GM21529 (cell line): Measurements from ENCODE around the gene GPR63.

Experiments used
- ATAC-seq: cut with Tn5 transposase; IDR thresholded peaks from one replicate; pipeline ENCODE4 v1.9.1; 2021; ENCODE audit not compliant: unreplicated experiment

Gene GPR63

GRCh38 chr6:96761794-96762193 lies 75.5 kb downstream of the GPR63 start:
- no peak for ATAC-seq

GRCh38 chr6:96760153-96760687 lies 77.1 kb downstream of the GPR63 start:
- no peak for ATAC-seq

- no peak for ATAC-seq
Observed at GRCh38 chr6:96755096-96755495, 82.2 kb downstream of the GPR63 start.

GRCh38 chr6:96749891-96750290 lies 87.4 kb downstream of the GPR63 start:
- no peak for ATAC-seq
